ENCODE measurements around the gene SLC2A5. TPM values are rescaled to one million over a fixed set of nuclear protein-coding genes. Genes with fewer than 3 reads are reported as not detected.

The SLC2A5 gene
- total and polyA plus RNA-seq, 9 of the 15 experiments (the other 6 are each of a cell fraction or from before 2014, with no cell fraction given): 0.08 TPM; not detected in 8

DNA sequence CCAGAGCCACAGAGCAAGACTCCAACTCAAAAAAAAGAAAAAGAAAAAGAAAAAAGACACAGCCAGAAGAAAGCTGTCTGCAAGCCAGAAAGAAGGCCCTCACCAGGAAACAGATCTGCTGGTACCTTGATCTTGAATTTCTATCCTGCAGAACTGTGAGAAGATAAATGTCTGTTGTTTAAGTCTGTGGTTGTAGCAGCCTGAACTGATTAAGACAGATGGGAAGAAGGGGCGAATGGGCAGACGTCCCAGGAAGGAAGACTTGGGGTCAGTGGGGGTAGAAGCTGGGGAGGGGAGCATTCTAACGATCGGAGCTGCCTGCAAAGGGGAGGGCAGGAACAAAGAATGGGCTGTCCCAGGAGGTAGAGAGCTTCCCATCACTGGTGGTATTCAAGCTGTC lies 49.5 kb downstream of the SLC2A5 start:
- ChIA-PET CTCF (ENCODE audit: low intra/inter-chr PET ratio) (no interaction called here), POLR2A (interaction anchor here (1.4 kb wide), 1 partner anchor 9 kb away, joined by 3 read pairs; no protein-coding TSS in a partner anchor)
- no peak for FAIRE-seq
- intact Hi-C loops (cut with micrococcal nuclease) (no loop called here), in situ Hi-C loops (cut with MboI) (loop anchor here (5.0 to 10.0 kb wide), 2 partner anchors 77 to 175 kb away; no protein-coding TSS in a partner anchor)
- peaks cover 0 to 6% of the 10 kb centered on the region in 2 experiments; a peak in 1 of 5 replicates for H3K4me1 ChIP-seq (replicated peaks in 1 of 2; ENCODE audit: control insufficient read depth in 2 of 2, insufficient read depth in 2 of 2, low read length in 2 of 2)
- WGBS (ENCODE audit: insufficient coverage, low coverage, missing lambda C conversion rate): 0% methylated on average over 4 of the region's 4 CpGs
- H3K27me3 ChIP-seq (ENCODE audit: control insufficient read depth in 2 of 2, insufficient read depth in 2 of 2, low read length in 2 of 2): peaks cover 53 to 80% of the 10 kb centered on the region in 2 experiments
- H3K27ac ChIP-seq (ENCODE audit: extremely low read depth, low read depth, low read length): no peak overlapping the region
- no TSS peak for BruUV-seq (replicated peaks)
- no peak for ATAC-seq
- H4K20me1 ChIP-seq (replicated peaks; ENCODE audit: control insufficient read depth, insufficient read depth, low read length): peaks cover 3% of the 10 kb centered on the region; the same call in 1 of the 2 replicates
- no peaks in the 10 kb centered on the region for H3K9me1 ChIP-seq (ENCODE audit: control insufficient read depth, insufficient read depth, low read length)
- H3K79me2 ChIP-seq (ENCODE audit: control insufficient read depth, insufficient read depth, low read length): no peaks in the 10 kb centered on the region
- no peak overlapping the region for H3K4me3 ChIP-seq
- DNase-seq (ENCODE audit: extremely low read depth in 1 of 4, low spot score in 3 of 4): no peak
- no peak overlapping the region for H3K4me2 ChIP-seq (ENCODE audit: insufficient read depth, low read length)
- H3K36me3 ChIP-seq (ENCODE audit: control insufficient read depth, insufficient read depth, low read length): no peaks in the 10 kb centered on the region
- no peak overlapping the region for H2AFZ ChIP-seq (ENCODE audit: low read depth, low read length)
- no peak overlapping the region for H3K9ac ChIP-seq (ENCODE audit: insufficient read depth in 1 of 2, low read depth in 2 of 2, low read length in 2 of 2)
- no peaks in the 10 kb centered on the region for H3K9me3 ChIP-seq (replicated peaks; ENCODE audit: control insufficient read depth, insufficient read depth, low read depth, low read length)
- TF ChIP-seq, protein P1, sequence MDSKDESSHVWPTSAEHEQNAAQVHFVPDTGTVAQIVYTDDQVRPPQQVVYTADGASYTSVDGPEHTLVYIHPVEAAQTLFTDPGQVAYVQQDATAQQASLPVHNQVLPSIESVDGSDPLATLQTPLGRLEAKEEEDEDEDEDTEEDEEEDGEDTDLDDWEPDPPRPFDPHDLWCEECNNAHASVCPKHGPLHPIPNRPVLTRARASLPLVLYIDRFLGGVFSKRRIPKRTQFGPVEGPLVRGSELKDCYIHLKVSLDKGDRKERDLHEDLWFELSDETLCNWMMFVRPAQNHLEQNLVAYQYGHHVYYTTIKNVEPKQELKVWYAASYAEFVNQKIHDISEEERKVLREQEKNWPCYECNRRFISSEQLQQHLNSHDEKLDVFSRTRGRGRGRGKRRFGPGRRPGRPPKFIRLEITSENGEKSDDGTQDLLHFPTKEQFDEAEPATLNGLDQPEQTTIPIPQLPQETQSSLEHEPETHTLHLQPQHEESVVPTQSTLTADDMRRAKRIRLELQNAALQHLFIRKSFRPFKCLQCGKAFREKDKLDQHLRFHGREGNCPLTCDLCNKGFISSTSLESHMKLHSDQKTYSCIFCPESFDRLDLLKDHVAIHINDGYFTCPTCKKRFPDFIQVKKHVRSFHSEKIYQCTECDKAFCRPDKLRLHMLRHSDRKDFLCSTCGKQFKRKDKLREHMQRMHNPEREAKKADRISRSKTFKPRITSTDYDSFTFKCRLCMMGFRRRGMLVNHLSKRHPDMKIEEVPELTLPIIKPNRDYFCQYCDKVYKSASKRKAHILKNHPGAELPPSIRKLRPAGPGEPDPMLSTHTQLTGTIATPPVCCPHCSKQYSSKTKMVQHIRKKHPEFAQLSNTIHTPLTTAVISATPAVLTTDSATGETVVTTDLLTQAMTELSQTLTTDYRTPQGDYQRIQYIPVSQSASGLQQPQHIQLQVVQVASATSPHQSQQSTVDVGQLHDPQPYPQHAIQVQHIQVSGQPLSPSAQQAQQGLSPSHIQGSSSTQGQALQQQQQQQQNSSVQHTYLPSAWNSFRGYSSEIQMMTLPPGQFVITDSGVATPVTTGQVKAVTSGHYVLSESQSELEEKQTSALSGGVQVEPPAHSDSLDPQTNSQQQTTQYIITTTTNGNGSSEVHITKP (IDR thresholded peaks at IDR 0.05; ENCODE audit: partially characterized antibody): no peak
- TF ChIP-seq, protein P2, sequence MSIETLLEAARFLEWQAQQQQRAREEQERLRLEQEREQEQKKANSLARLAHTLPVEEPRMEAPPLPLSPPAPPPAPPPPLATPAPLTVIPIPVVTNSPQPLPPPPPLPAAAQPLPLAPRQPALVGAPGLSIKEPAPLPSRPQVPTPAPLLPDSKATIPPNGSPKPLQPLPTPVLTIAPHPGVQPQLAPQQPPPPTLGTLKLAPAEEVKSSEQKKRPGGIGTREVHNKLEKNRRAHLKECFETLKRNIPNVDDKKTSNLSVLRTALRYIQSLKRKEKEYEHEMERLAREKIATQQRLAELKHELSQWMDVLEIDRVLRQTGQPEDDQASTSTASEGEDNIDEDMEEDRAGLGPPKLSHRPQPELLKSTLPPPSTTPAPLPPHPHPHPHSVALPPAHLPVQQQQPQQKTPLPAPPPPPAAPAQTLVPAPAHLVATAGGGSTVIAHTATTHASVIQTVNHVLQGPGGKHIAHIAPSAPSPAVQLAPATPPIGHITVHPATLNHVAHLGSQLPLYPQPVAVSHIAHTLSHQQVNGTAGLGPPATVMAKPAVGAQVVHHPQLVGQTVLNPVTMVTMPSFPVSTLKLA (conservative IDR thresholded peaks at IDR 0.05): no peak
- TF ChIP-seq, protein P3, sequence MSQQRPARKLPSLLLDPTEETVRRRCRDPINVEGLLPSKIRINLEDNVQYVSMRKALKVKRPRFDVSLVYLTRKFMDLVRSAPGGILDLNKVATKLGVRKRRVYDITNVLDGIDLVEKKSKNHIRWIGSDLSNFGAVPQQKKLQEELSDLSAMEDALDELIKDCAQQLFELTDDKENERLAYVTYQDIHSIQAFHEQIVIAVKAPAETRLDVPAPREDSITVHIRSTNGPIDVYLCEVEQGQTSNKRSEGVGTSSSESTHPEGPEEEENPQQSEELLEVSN (IDR thresholded peaks at IDR 0.05; ENCODE audit: borderline replicate concordance in 1 of 2, extremely low read depth in 1 of 2, insufficient read depth in 1 of 2, insufficient read length in 1 of 2, low read depth in 1 of 2, low read length in 1 of 2, poor library complexity in 1 of 2, severe bottlenecking in 1 of 2): no peak
- TF ChIP-seq ZNF639 (CRISPR knock-in tag; conservative IDR thresholded peaks at IDR 0.05 in 1 of 2, IDR thresholded peaks at IDR 0.05 in 1 of 2) (no peak), FUS (optimal IDR thresholded peaks at IDR 0.05; ENCODE audit: low read depth, low read length) (no peak), HSF4 (CRISPR knock-in tag; IDR thresholded peaks at IDR 0.05; ENCODE audit: borderline replicate concordance) (no peak), ZNF699 (CRISPR knock-in tag; IDR thresholded peaks at IDR 0.05; ENCODE audit: insufficient replicate concordance) (no peak)
